Measurements from ENCODE around the gene CALB2.
"Not testable (repeated sequence)": the region's sequence is repeated elsewhere in the genome, so short reads cannot be mapped to it uniquely, and the experiment has no call there.

Gene CALB2

DNA sequence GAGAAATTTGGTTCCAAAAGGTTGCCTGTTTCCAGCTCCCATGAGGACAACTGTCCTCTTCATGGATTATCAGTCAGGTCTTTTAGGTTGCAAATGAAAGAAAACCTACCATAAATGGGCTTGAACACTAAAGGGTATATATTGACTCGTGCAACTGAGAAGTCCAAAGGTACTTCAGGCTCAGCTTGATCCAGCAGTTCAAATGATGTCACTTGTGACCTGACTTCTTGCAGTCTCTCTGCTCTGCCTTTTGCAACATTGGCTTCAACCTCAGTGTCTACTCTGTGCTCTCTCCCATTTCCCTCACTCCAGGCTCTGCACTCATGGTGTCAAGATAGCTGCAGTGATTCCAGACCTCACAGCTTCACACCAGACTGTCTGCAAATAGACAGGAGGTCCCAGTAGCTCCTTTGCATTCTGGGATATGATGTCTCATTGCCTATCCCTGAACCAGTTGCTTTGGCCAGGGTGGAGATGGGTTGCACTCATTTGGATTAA lies 5.5 kb upstream of the CALB2 start:
- no peak for DNase-seq

DNA sequence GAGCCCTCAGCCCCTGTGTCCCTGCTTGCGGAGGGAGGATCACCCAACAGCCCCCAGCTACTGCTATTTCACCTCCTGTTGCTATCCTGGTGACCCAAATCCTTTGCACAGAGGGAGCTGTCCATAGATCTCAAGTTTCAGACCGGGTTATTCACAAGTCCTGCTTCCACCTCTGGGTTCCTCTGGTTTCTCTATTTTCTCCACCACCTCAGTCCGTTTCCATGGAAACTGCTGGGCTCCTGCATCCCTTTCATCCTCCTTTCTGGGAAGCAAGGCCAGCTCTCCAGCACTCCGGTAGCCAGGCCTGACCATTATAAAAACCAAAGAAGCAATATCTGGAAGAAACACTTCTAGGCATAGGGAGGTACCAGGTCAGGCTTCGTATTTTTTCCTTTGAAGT lies 4.8 kb upstream of the CALB2 start:
- no peak for DNase-seq

DNA sequence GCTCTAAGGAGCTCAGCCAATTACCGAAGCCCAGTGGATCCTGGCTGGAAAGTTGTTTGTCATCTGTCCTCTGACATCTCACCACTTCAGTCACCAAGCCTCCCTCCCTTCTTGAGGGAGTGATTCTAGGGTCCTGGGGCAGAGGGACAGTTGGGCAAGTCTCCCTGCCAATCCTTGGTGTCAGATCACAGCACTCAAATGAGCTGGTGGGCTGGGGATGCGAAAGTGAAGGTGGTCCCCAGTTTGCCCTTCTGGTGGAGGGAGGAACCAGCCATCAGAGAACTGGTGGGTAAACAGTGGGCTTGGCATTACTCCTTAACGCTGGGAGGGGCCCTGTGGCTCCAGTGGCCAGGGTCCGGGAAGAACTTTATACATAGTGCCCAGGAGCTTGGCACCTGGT lies 4.4 kb upstream of the CALB2 start:
- DNase-seq, result no peak

DNA sequence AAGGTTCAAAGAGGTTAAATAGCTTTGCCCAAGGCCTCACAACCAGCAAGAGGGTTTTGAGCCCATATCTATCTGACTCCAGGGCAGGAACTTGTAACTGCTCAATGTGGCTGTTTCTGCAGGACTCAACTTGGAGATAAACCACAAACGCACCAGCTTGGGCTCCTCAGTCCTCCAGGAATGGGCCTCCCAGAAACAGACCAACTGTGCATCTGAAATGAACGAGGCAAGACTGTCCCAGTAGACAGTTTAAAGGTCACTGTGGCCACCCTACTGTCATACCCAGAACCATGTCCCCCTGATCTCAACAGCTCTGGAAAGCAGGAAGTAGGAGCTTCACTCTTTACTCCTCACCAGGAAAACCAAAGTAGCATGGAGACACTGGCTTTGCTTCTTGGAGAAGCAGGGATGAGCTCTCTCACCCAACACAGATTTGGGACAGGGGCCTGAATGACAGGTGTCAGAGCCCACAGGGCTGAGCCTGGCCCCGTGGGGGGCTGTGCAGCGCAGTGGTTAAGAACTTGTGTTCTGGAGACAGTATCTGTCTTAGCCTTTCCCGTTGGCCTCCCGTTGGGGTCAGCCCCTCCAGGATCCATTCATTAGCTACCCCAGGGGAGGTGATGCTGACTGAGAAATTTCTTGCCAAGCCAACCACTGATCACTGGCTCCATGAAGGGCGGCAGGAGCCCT lies 2.3 kb upstream of the CALB2 start:
- no peak for DNase-seq

DNA sequence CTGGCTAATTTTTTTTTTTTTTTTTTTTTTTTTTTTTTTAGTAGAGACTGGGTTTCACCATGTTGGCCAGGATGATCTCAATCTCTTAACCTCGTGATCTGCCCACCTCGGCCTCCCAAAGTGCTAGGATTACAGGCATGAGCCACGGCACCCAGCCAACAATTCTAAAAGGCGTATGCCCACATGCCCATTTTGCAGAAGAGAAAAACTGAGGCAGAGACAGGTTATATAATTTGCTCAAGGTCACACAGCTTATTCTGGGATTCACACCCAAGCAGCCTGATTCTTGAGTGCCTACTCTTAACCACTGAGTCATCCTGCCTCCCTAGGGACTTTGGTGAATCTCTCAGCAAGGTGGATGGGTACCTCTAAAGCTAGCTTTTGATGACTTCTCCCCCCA lies 1.6 kb upstream of the CALB2 start:
- DNase-seq, result not testable (repeated sequence)

DNA sequence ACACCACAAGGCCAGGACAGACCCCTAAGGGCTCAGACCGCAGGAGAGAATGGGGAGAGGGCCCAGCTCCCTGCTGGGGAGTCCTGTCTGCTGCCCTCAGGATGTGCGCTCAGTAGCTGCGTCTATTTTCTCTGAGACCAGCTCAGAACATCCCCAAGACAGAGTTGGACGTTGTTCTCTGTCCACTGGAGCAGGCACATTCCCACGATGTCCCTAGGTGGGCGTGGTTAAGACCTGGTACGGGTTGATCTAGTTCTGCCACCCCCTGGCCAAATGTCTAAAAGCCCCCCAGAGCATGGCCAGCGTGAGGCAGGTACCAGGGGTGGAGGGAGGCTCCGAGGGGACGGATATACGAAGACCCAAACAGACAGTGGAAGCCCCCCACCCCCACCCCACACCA lies 842 bp upstream of the CALB2 start:
- DNase-seq, result no peak

DNA sequence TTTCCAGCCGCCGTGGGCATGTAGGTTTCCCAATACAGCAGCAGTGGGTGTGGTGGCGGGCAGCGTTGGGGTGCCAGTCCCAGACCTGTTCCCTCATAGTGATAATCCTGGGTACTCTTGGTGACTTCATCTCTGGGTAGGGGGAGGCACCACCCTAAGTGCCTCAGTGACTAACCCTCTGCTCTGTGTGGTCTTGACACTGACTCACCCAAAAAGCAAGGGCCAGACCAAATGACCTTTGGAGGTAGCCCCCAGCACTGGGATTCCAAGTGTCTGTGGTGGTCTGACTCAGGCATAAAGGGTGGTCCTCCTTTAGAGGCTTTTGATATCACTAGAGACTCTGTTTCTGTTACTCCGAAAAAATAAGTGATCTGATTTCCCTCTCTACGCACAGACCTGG lies 908 bp downstream of the CALB2 start:
- DNase-seq, result no peak

DNA sequence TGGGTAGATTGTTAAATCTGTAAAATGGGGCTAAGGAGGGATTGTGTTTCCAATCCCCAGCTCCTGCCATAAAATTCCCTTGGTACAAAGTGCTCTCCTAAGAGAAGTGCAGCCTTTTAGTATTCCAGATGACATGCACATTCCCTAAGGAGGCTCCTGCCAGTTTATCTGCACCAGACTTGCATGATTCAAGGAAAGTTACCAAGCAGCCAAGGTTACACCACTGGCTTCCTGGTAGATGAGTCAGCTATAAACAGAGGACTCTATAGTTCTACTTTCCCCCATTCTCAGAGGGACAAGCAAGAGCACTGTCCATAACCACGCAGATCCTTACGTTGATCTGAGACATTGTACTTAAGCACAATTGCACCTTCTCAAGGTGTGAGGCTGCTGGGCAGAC lies 1.9 kb downstream of the CALB2 start:
- DNase-seq, result no peak

DNA sequence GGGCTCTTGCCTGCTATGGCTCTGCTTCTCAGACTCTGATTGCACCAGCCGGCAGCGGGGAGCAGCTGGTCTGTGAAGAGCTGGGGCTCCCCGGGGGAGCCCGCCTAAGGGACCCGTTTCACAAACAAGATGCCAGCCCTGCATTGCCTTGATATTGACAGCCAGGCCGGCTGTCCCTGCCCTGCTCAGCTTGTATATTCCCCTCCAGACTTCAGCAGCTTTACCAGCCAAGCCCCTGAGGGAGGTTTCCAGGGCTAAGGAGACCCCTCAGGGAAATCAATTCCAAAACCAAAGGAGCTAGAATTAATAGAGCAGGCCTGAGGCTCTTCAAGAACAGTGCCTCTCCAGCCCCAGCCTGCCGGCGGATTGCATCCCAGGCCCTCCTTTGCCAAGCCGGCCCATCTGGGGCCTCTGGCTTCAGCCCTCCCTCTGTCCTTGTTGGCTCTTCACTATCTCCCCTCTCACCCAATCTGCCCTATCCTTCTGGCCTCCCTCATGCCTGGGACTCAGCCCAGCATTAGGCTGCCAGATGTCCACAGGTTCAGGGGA lies 5.7 kb downstream of the CALB2 start:
- no peak for DNase-seq

DNA sequence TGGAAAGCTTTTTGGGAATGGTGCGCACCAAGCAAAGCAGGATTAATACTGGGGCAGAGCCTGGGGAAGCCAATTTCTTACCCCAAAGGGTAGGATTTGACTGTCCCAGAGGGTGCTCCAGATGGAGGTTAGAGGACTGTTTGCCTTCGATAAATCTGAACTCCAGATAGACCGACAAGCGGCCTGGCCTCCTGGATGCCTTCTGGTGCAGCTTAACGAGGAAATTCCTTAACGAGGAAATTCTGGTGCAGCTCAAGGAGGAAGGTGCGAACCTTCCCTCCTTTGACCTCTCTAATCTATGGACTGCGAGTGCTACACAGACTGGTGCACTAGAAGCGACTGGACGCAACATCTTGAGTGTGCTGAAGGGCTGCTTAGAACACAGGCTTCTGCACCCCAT lies 6.5 kb downstream of the CALB2 start:
- DNase-seq, result no peak

DNA sequence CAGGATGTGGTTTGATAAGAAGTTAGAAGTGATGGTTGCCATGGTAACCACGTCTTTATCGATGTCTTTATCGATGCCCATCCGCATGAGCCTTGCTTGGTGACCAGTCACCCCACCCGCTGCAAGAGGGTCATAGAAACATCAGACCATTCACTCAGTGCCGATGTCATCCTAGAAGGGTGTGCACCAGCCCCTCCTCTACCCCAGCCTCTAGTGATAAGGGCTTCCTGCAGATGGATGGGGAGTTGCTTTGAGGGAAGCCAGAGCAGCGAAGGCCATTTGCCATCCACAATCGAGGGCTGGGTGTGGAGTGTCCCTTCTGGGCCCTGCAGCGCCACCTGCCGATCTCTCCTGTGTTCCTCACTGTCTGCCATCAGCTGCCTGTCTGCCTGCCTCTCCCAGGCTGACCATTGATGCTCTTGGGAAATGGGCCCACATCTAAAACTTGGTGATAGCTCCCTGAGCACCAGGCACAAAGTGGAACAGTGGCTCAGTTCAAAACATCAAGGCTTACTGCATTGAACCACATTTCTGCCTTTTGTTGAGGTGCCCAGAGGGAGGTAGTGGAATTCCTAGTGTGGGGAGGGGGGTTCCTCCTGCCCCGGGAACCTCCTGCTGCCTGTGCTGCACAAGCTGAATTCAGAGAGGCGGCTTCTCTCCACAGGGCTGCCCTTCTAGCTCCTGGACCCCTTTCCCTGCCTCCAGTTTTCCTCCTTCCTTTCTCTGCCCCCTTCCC lies 8.9 kb downstream of the CALB2 start:
- no peak for DNase-seq

DNA sequence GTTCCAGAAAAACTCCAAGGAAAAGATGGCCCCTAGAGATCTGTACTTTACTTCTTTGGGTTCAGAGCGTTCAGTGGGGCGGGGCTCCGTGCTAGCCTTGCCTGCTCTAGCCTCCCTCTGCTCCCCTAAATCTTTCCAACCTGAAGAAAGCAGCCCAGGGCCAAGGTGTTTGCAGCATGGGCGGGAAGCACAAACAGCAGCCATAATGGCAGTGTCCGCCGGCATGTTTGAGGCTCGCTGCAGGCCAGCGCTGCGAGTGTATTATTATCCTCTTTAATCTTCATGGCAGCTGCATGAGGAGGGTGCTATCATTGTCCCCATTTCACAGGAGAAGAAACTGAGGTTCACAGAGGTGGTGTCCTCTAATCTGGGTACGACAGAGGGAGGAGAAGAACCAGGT lies 10.4 kb downstream of the CALB2 start:
- DNase-seq, result no peak

DNA sequence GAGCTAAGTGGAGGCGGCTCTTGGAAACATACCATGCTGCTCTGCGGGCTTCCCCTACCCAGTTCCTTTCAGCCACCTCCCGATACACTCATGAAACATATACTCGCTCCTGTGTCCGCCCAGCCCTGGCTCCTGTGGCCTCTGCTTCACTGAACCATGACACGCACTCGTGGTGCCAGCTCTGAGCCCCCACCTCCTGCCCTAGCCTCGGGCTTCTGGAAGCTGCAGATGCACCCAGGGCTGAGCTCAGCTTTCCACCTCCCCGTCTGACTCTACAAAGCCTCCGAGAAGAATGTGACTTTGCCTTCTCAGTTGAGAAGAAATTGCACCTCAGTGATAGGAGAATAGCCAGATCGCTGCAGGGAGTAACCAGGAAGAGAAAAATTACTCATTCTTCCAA lies 11.0 kb downstream of the CALB2 start:
- no peak for DNase-seq

DNA sequence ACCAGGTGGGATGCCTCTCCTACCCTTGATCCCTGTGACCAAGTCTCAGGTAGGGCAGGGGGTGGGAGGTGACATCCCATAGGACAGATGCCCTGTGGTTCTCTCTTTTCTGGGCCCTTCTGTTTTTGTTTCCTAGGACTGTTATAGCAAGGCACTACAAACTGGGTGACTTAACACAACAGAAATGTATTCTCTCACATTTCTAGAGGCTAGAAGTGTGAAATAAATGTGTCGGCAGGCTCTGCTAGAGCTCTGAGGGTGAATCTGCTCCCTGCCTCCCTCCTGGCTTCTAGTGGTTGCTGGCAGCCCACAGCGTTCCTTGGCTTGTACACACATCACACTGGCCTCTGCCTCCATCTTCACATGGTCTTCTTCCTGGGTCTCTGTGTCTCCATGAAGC lies 12.7 kb downstream of the CALB2 start:
- DNase-seq, result no peak

DNA sequence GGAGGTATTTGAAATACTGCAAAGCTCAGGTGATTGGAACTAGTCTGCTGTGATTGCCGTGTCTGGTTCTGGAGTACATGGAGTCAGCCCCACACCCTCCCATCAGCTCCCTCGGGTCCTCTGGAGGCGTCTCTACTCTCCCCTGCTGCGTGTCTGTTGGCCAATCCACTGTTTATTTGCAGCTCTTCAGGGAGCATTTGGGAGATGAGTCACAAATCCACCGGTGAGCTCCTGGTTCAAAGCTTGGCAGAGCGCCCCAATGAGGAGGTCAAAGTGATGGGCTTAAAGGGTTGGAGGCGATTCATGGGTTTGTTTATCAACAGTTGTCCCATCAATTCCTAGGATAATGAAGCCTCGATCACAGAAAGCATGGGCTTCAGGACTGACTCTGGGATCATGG lies 14.6 kb downstream of the CALB2 start:
- DNase-seq, result no peak

DNA sequence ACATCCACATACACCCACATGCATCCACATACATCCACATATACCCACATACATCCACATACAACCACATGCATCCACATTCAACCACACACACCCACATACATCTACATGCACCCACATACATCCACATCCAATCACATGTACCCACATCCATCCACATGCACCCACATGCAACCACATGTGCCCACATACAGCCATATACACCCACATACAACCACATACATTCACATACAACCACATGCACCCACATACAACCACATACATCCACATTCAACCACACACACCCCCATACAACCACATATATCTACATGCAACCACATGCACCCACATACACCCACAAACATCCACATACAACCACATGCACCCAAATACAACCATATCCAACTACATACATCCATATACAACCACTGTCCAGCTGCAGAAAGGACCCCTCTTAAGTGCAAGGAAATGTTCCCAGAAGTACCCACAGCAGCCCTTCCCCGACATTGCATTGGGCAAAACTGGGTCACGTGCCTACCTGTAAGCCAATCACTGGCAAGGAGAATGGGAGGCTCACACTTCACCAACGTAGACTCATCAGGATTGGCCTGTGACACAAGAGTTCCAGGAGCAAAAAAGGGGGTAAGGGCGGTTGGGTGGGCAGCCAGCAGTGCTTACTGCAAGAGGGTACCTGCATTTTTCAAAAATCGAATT lies 18.1 kb downstream of the CALB2 start:
- no peak for DNase-seq

DNA sequence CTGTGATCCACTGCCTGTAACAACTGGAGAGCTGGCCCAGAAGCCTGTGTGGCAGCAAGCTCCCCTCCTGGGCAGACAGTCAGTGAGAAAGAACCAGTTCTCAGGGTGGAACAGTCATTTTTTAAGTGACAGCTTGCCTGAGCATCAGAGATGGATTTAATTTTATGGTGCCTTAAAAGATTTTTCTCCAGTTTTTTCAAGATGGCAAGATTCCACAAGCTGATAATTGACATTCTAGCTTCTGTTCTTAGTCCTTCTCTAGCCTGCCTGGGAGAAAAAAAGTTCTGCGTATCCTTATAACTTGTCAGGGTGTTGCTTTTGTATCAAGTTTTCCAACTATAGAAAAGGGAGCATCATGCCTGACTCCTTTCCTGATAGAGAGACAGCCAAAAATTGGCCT lies 21.2 kb downstream of the CALB2 start:
- no peak for DNase-seq

DNA sequence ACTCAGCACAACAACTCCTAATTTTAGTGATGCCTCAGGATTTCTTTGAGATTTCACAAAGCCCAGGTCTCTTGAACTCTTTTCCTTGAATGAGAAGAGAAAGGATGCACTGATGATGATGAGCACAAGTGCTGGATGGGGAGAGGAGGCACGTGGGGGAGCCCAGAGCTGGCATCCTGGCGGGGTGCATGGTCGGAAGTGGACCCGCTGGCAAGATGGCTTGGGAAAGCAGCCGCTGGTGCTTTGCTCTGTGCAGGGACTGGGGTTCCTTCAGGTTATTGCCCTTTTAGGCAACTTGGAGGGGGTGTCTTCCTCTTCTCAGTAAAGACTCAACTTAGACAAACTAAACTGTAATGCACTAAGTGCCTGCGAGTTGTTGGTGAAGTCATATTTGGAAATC lies 22.3 kb downstream of the CALB2 start:
- DNase-seq, result no peak

DNA sequence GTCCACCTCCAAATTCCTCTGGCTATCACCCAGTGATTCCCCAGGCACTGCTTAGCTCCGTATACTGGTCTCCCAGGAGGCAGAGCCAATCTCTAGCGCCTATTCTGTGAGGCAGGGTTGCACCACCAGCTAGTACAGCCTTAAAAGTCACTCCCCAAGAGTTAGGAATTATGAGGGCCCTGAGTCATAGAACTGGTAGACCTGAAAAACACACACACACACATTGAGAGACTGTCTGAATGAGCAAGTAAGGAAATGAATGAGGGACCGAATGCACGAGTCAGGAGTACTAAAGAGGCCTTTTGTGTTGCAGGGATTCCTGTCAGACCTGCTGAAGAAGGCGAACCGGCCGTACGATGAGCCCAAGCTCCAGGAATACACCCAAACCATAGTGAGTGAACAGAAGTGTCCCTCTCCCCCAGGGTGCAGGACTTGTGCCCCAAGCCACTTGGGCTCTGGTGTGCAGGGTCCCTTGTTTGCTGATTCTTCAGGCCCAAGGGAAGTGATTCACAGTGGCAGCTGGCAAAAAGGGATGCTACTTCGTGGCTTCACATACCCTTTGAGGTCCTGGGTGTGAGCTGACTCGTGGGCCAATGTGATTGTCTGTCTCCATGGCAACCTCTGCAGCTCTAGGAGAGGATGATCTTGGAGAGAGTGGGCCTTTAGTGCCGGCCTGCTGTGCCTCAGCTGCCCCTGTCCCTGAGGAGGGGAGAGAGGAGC lies 24.7 kb downstream of the CALB2 start:
- DNase-seq, result no peak

DNA sequence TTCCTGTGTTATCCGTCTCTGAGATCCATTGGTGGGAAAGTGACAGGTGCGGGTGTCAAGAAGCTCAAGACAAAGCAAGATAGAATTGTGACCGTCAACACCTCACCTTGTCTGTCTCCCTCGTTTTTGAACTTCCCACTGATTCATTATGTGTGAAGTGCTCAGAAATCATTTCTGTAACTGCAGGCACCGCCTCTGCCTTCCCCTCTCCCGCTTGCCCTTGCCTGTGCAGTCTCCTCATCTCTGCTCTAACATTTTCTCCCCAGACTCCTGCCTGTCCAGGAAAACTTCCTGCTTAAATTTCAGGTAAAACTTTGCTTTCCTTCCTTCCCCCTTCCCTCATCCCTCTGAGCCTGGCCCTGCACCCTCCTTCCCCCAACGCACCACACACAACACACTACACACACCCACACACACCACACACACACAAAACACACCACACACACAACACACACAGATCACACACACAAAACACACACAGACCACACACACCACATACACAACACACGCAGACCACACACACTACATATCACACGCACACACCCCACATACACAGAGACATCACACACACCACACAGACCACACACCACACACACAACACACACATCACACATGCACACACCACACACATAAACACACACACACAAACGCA lies 25.7 kb downstream of the CALB2 start:
- DNase-seq, result no peak

DNA sequence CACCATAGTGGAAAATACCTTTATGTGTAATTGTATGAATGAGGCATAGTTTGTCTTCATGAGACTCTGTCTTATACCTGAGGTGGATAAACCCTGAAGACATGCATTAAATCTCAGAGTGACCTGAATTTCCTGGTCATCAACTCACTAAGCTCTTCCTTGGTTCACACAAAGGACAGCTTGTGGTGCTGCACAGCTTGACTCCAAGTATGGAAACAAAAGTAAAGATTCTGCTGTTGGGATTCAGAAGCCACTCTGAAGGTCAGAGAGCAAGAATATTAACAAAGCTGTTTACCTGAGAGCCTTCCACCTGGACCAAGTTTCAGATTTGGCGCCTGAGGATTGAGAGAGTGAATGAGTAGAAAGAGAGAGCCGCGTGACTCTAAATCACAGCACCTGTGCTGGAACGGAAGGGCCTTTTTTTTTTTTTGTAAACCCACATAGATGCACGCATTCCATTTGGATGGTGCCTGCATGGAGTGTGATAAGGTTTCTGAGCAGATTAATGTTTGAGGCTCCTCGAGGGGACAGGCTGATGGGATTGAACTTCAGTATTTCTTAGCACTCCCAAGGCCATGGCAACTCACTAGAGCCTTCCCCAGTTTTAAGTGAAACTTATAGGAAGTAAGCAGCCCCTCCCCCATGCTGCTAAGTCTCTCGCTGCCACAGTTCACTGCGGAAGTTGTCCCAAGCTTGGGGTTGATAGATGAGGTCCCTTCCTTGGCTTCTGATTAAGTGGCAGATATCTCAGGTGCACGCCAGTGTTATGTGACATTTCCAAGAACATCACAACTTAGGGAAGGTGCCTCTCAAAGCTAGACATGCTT lies 28.7 kb downstream of the CALB2 start:
- no peak for DNase-seq

DNA sequence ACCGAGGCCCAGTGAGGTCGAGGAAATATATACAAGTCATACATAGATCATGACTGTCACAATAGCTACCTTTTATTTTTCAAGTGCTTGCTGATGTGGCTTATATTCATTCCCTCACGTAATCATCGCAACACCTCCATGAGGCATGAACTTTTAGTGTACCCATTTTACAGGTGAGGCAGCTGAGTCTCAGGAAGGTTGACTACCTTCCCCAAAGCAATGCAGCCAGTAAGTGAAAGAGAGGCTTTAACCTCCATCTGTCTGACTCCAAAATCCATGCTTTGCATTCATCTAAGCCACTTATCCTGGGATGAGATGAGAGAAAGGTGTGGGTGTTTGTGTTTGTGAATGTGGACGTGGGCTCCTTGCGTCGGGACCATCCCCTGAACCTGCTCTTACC lies 30.8 kb downstream of the CALB2 start:
- DNase-seq, result no peak

Data from bone marrow (tissue), 2 donors.